ENCODE results near the gene AGAP1. TPM values are rescaled to one million over a fixed set of nuclear protein-coding genes. Genes with fewer than 3 reads are reported as not detected.

AGAP1 gene
- total and polyA plus RNA-seq, 2 donors (not counting 3 experiments of a cell fraction or from before 2014, with no cell fraction given), result 10.2 to 20.9 TPM

DNA sequence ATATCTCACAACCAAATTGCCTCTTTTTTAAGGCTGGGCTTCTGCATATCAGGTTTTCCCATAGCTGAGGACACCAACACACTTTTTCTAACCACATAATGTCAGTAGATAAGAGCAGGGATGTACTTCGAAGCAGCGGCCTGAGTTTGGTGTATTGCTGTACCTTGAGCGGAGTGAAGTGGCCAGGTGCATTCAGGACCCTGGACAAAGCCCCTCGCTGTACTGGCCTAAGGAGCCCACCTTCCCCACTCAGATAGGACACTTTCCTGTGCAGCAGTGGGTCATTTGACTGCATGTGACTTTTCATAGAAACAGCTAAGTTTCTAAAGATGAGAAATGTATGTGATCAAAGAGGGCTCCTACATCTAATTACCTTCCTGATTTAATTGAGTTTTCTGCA lies 461.8 kb downstream of the AGAP1 start:
- Histone ChIP-seq H2AFZ (ENCODE audit: low read depth, low read length) (no peak overlapping the region), H4K20me1 (replicated peaks; ENCODE audit: control insufficient read depth, extremely low read depth, insufficient read depth, low read length) (no peaks in the 10 kb centered on the region), H3K9me1 (replicated peaks; ENCODE audit: control insufficient read depth, extremely low read depth, insufficient read depth, low read length) (no peaks in the 10 kb centered on the region), H3K4me1 (ENCODE audit: control insufficient read depth, extremely low read depth, insufficient read depth, low read length) (no peaks in the 10 kb centered on the region), H3K9me3 (replicated peaks; ENCODE audit: control insufficient read depth, insufficient read depth, low read length) (no peaks in the 10 kb centered on the region), H3K27me3 (ENCODE audit: control insufficient read depth in 2 of 2, insufficient read depth in 2 of 2, low read length in 2 of 2) (no peaks in the 10 kb centered on the region), H3K36me3 (ENCODE audit: control insufficient read depth in 2 of 2, extremely low read depth in 1 of 2, insufficient read depth in 2 of 2, low read length in 2 of 2) (no peaks in the 10 kb centered on the region), H3K79me2 (ENCODE audit: control insufficient read depth, insufficient read depth, low read length) (no peaks in the 10 kb centered on the region), H3K27ac (ENCODE audit: insufficient read depth, low read depth, low read length) (no peak overlapping the region), H3K4me2 (ENCODE audit: insufficient read depth, low read length) (no peak overlapping the region), H3K9ac (replicated peaks; ENCODE audit: extremely low read depth, insufficient read depth, low read length) (no peak overlapping the region), H3K4me3 (replicated peaks in 1 of 3; ENCODE audit: insufficient read depth in 1 of 3, low read depth in 1 of 3, low read length in 3 of 3) (no peak overlapping the region)
- intact Hi-C loops (cut with micrococcal nuclease), result no loop called here
- no peak for FAIRE-seq
- TF ChIP-seq FOS (IDR thresholded peaks at IDR 0.05; ENCODE audit: borderline replicate concordance, insufficient read depth, low read length) (no peak), POLR2A (IDR thresholded peaks at IDR 0.05; ENCODE audit: low read depth, low read length) (no peak), MYC (IDR thresholded peaks at IDR 0.05; ENCODE audit: low read depth, low read length) (no peak), GATA2 (IDR thresholded peaks at IDR 0.05; ENCODE audit: insufficient read depth, insufficient read length, low read depth, low read length) (no peak), POLR2AphosphoS5 (IDR thresholded peaks at IDR 0.05; ENCODE audit: insufficient read depth, low read depth, low read length) (no peak), JUN (IDR thresholded peaks at IDR 0.05; ENCODE audit: borderline replicate concordance, insufficient read depth, insufficient read length, low read depth) (no peak), EZH2 (IDR thresholded peaks at IDR 0.05; ENCODE audit: borderline replicate concordance, low read depth, low read length, severe bottlenecking) (no peak)
- TF ChIP-seq, protein P1, sequence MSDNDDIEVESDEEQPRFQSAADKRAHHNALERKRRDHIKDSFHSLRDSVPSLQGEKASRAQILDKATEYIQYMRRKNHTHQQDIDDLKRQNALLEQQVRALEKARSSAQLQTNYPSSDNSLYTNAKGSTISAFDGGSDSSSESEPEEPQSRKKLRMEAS (IDR thresholded peaks at IDR 0.05; ENCODE audit: insufficient read depth, insufficient read length), result no peak
- TF ChIP-seq, protein P2, sequence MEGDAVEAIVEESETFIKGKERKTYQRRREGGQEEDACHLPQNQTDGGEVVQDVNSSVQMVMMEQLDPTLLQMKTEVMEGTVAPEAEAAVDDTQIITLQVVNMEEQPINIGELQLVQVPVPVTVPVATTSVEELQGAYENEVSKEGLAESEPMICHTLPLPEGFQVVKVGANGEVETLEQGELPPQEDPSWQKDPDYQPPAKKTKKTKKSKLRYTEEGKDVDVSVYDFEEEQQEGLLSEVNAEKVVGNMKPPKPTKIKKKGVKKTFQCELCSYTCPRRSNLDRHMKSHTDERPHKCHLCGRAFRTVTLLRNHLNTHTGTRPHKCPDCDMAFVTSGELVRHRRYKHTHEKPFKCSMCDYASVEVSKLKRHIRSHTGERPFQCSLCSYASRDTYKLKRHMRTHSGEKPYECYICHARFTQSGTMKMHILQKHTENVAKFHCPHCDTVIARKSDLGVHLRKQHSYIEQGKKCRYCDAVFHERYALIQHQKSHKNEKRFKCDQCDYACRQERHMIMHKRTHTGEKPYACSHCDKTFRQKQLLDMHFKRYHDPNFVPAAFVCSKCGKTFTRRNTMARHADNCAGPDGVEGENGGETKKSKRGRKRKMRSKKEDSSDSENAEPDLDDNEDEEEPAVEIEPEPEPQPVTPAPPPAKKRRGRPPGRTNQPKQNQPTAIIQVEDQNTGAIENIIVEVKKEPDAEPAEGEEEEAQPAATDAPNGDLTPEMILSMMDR (IDR thresholded peaks at IDR 0.05; ENCODE audit: extremely low read depth in 1 of 2, insufficient read depth in 1 of 2, low read depth in 1 of 2, low read length in 2 of 2), result no peak
- no TSS peak for BruUV-seq (replicated peaks)
- CTCF ChIA-PET, result no interaction called here
- dilution Hi-C loops (cut with MboI; ENCODE audit: extremely low pct_ligation_motif_present, low sequenced_read_pairs), result no loop called here
- POLR2A ChIA-PET, result no interaction called here
- DNase-seq (ENCODE audit: low read depth, low spot score), result no peak

Data from endothelial cell of umbilical vein (primary cell).